SW 1271 (cell line): ENCODE results near the gene MAP1LC3C.
A peak's percentile ranks its signal among the peaks of the same experiment; 100 is the strongest.

Experiments
- DNase-seq, 2 experiments: peaks; one replicate each; lab custom pipeline; 2025; lab: John Stamatoyannopoulos, UW

The MAP1LC3C gene

GRCh38 chr1:241999026-241999425, at the start of gene MAP1LC3C:
MAP1LC3C (minus strand) TSS chr1:241999098; CDS start chr1:241999008, 90 bp downstream.
- no peak for DNase-seq

GRCh38 chr1:242043165-242043564, 44.3 kb upstream of the MAP1LC3C start:
- DNase-seq, result no peak

- DNase-seq, result no peak
Observed at GRCh38 chr1:242034392-242034791, 35.5 kb upstream of the MAP1LC3C start.

- no peak for DNase-seq
Observed at GRCh38 chr1:242033447-242033846, 34.5 kb upstream of the MAP1LC3C start.

- no peak for DNase-seq
Observed at GRCh38 chr1:242030071-242030470, 31.2 kb upstream of the MAP1LC3C start.

- no peak for DNase-seq
Observed at GRCh38 chr1:242025681-242026080, 26.8 kb upstream of the MAP1LC3C start.

- no peak for DNase-seq
Observed at GRCh38 chr1:242023805-242024204, 24.9 kb upstream of the MAP1LC3C start.

- DNase-seq, result no peak
Observed at GRCh38 chr1:242019018-242019417, 20.1 kb upstream of the MAP1LC3C start.

- peak in 1 of 2 experiments; percentile 21 for DNase-seq
Observed at GRCh38 chr1:242017580-242018233, 18.8 kb upstream of the MAP1LC3C start.

GRCh38 chr1:242016479-242016878, 17.6 kb upstream of the MAP1LC3C start:
- no peak for DNase-seq

- DNase-seq, result no peak
Observed at GRCh38 chr1:242011894-242012660, 13.2 kb upstream of the MAP1LC3C start.

GRCh38 chr1:242008826-242009495, 10.1 kb upstream of the MAP1LC3C start:
- no peak for DNase-seq

GRCh38 chr1:242006976-242007375, 8.1 kb upstream of the MAP1LC3C start:
- no peak for DNase-seq

GRCh38 chr1:242005866-242006535, 7.1 kb upstream of the MAP1LC3C start:
- no peak for DNase-seq

- DNase-seq, result peak in 1 of 2 experiments; percentile 13
Observed at GRCh38 chr1:242004751-242005495, 6.0 kb upstream of the MAP1LC3C start.

- DNase-seq, result no peak
Observed at GRCh38 chr1:242002510-242002909, 3.6 kb upstream of the MAP1LC3C start.

GRCh38 chr1:242002072-242002471, 3.2 kb upstream of the MAP1LC3C start:
- no peak for DNase-seq

GRCh38 chr1:242000434-242000833, 1.5 kb upstream of the MAP1LC3C start:
- no peak for DNase-seq

- DNase-seq, result no peak
Observed at GRCh38 chr1:241998412-241998921, 431 bp downstream of the MAP1LC3C start.

GRCh38 chr1:241997401-241997998, 1.4 kb downstream of the MAP1LC3C start:
- DNase-seq, result no peak

GRCh38 chr1:241994171-241994570, 4.7 kb downstream of the MAP1LC3C start:
- no peak for DNase-seq
